HCT116 (cell line): Measurements from ENCODE around the gene TPM2. TPM values are rescaled to one million over a fixed set of nuclear protein-coding genes. Genes with fewer than 3 reads are reported as not detected.

Experiments used
- ATAC-seq: fragments of 200-7000 bp; cut with Tn5 transposase; 2 replicates; pipeline ENCODE4 v1.9.1; 2020; ENCODE audit warnings: mild to moderate bottlenecking, moderate library complexity
- BruUV-seq: library from RNA; stranded (reverse); fragments of 400-500 nt; replicated peaks from 2 replicates; lab custom pipeline; 2021; lab: Mats Ljungman, UMichigan
- CTCF ChIA-PET: fragments of 300-600 bp; sonication (Branson Sonifier 250); formaldehyde crosslinking; loops from one replicate; lab custom pipeline; 2021; ENCODE audit warnings: antibody characterized with exemption; lab: Charles Lee
- POLR2A ChIA-PET: fragments of 300-600, 350-600 bp; sonication (Branson Sonifier 250); formaldehyde crosslinking; loops from one replicate; lab custom pipeline; 2021; ENCODE audit warnings: antibody characterized with exemption; lab: Charles Lee
- RAD21 ChIA-PET, 2 experiments: fragments of 300-600 bp; sonication (Branson Sonifier 250); formaldehyde crosslinking; loops; one replicate each; lab custom pipeline; 2023; ENCODE audit warnings: low total read pairs in 2 of 2; ENCODE audit not compliant: uncharacterized antibody in 2 of 2, unreplicated experiment in 2 of 2, low non-redundant PET in 1 of 2; lab: Charles Lee
- DNase-seq: peaks from one replicate; pipeline ENCODE4 v3.0.0-alpha.2; 2010; ENCODE audit warnings: low read depth, low spot score
- H2AFZ ChIP-seq: fragments of 200-600 bp; shearing (Covaris generic), sonication (generic); 2 replicates; pipeline ENCODE4 v1.6.1; 2017; ENCODE audit warnings: low read depth, mixed run types, mixed read lengths, antibody characterized with exemption, low read length; ENCODE audit not compliant: poor library complexity, severe bottlenecking
- H3K27ac ChIP-seq: 2 replicates; pipeline ENCODE4 v1.5.1; 2012; ENCODE audit warnings: low read depth, low read length
- H3K27me3 ChIP-seq: fragments of 200-600 bp; sonication (generic); 2 replicates; pipeline ENCODE4 v1.6.1; 2016; ENCODE audit warnings: mixed run types, low read length, mixed read lengths; ENCODE audit not compliant: insufficient read depth
- H3K36me3 ChIP-seq, 2 experiments: fragments of 200-500 bp in 1 of 2; fragments of 200-600 bp in 1 of 2; sonication (Bioruptor generic) in 1 of 2; sonication (generic) in 1 of 2; 2 replicates each; pipeline versions ENCODE4 v1.5.1 to v1.6.1; 2014 to 2016; ENCODE audit warnings: low read length in 2 of 2, inconsistent platforms in 1 of 2, mixed read lengths in 1 of 2, mixed run types in 1 of 2; ENCODE audit not compliant: insufficient read depth in 2 of 2, control insufficient read depth in 1 of 2
- H3K4me1 ChIP-seq, 2 experiments: fragments of 200-600 bp in 1 of 2; sonication (generic) in 1 of 2; 2 replicates each; pipeline versions ENCODE4 v1.5.1 to v1.6.1; 2012 to 2017; ENCODE audit warnings: low read length in 2 of 2, inconsistent platforms in 1 of 2, mild to moderate bottlenecking in 1 of 2, mixed read lengths in 1 of 2, mixed run types in 1 of 2, moderate library complexity in 1 of 2; ENCODE audit not compliant: insufficient read depth in 2 of 2, control insufficient read depth in 1 of 2
- H3K4me2 ChIP-seq: fragments of 200-600 bp; sonication (generic); 2 replicates; pipeline ENCODE4 v1.6.1; 2017; ENCODE audit warnings: mixed run types, low read length, mixed read lengths
- H3K4me3 ChIP-seq, 2 experiments: fragments of 200-600 bp in 1 of 2; sonication (generic) in 1 of 2; replicated peaks in 1 of 2; 2 replicates each; pipeline ENCODE4 v1.5.1; 2011 to 2016; ENCODE audit warnings: low read length in 2 of 2, control low read depth in 1 of 2, low read depth in 1 of 2, mild to moderate bottlenecking in 1 of 2, mixed read lengths in 1 of 2, mixed run types in 1 of 2
- H3K79me2 ChIP-seq: fragments of 200-600 bp; sonication (generic); 2 replicates; pipeline ENCODE4 v1.6.1; 2017; ENCODE audit warnings: mild to moderate bottlenecking, mixed run types, low read length, moderate library complexity, mixed read lengths; ENCODE audit not compliant: insufficient read depth
- H3K9ac ChIP-seq: fragments of 200-600 bp; sonication (generic); 2 replicates; pipeline ENCODE4 v1.6.1; 2016; ENCODE audit warnings: low read length, mixed read lengths
- H3K9me2 ChIP-seq: fragments of 200-600 bp; sonication (generic), shearing (Covaris generic); 2 replicates; pipeline ENCODE4 v1.6.1; 2017; ENCODE audit warnings: mixed run types, mild to moderate bottlenecking, moderate library complexity; ENCODE audit not compliant: insufficient read depth
- H3K9me3 ChIP-seq, 2 experiments: fragments of 200-500 bp in 1 of 2; fragments of 200-600 bp in 1 of 2; sonication (Bioruptor generic) in 1 of 2; sonication (generic) in 1 of 2; 2 replicates each; pipeline ENCODE4 v1.6.1; 2014 to 2017; ENCODE audit warnings: low read length in 2 of 2, mixed read lengths in 2 of 2, inconsistent platforms in 1 of 2, low read depth in 1 of 2, mild to moderate bottlenecking in 1 of 2, mixed run types in 1 of 2, moderate library complexity in 1 of 2; ENCODE audit not compliant: control insufficient read depth in 1 of 2, insufficient read depth in 1 of 2
- H4K20me1 ChIP-seq: fragments of 200-600 bp; sonication (generic), shearing (Covaris generic); 2 replicates; pipeline ENCODE4 v1.6.1; 2017; ENCODE audit warnings: mixed run types, mild to moderate bottlenecking, moderate library complexity; ENCODE audit not compliant: insufficient read depth
- CEBPB ChIP-seq: IDR thresholded peaks from 2 replicates; pipeline ENCODE4 v1.6.1; 2012; ENCODE audit warnings: low read depth
- ELF1 ChIP-seq: IDR thresholded peaks from 2 replicates; pipeline ENCODE4 v1.6.1; 2012; ENCODE audit warnings: low read depth, borderline replicate concordance
- EZH2 ChIP-seq: fragments of 200-600 bp; sonication (generic); IDR thresholded peaks from 2 replicates; pipeline ENCODE4 v1.6.1; 2017; ENCODE audit warnings: antibody characterized with exemption, mixed run types
- JUND ChIP-seq: IDR thresholded peaks from 2 replicates; pipeline ENCODE4 v1.6.1; 2012
- POLR2A ChIP-seq: IDR thresholded peaks from 2 replicates; pipeline ENCODE4 v1.7.0; 2011; ENCODE audit warnings: borderline replicate concordance; ENCODE audit not compliant: insufficient read depth, insufficient read length; ENCODE audit errors: extremely low read depth
- POLR2AphosphoS5 ChIP-seq: IDR thresholded peaks from 2 replicates; pipeline ENCODE4 v1.6.1; 2011; ENCODE audit warnings: mild to moderate bottlenecking, low read depth, low read length, moderate library complexity
- RAD21 ChIP-seq: IDR thresholded peaks from 2 replicates; pipeline ENCODE4 v1.6.1; 2012; ENCODE audit warnings: low read depth, mild to moderate bottlenecking
- SRF ChIP-seq: IDR thresholded peaks from 2 replicates; pipeline ENCODE4 v1.6.1; 2012; ENCODE audit warnings: low read depth
- TCF7L2 ChIP-seq: IDR thresholded peaks from 2 replicates; pipeline ENCODE4 v1.7.0; 2011; ENCODE audit warnings: borderline replicate concordance, inconsistent platforms; ENCODE audit not compliant: insufficient read depth, insufficient read length; ENCODE audit errors: extremely low read depth
- YY1 ChIP-seq: IDR thresholded peaks from 2 replicates; pipeline ENCODE4 v1.6.1; 2011; ENCODE audit warnings: low read length, low read depth, moderate library complexity, mild to moderate bottlenecking; ENCODE audit not compliant: insufficient replicate concordance; ENCODE audit errors: extremely low read depth
- ZFX ChIP-seq: fragments of 450-650 bp; IDR thresholded peaks from 2 replicates; pipeline ENCODE4 v1.6.1; 2017
- ZNF274 ChIP-seq: fragments of 200-500 bp; sonication (Bioruptor generic); IDR thresholded peaks from 2 replicates; pipeline ENCODE4 v1.6.1; 2014; ENCODE audit warnings: mild to moderate bottlenecking, low read depth, low read length, inconsistent platforms
- intact Hi-C: fragments of 100-400 bp; cut with micrococcal nuclease; formaldehyde crosslinking; loops from 2 replicates; pipeline ENCODE4 v1.10.0; 2022
- total RNA-seq: library from RNA; stranded (reverse); gene quantifications from one replicate; pipeline ENCODE4 v1.2.1, GENCODE V29; 2021; ENCODE audit not compliant: unreplicated experiment
- TF ChIP-seq, protein P1 (sequence below): IDR thresholded peaks from 2 replicates; pipeline ENCODE4 v1.6.1; 2011; ENCODE audit warnings: mild to moderate bottlenecking, low read length, moderate library complexity; ENCODE audit not compliant: insufficient replicate concordance; ENCODE audit errors: extremely low read depth
- TF ChIP-seq, protein P2 (sequence below): IDR thresholded peaks from 2 replicates; pipeline ENCODE4 v1.6.1; 2012
- TF ChIP-seq, protein P3 (sequence below), 3 experiments: fragments of 200-600 bp in 1 of 3; sonication (generic) in 1 of 3; IDR thresholded peaks in 2 of 3; conservative IDR thresholded peaks in 1 of 3; 2 replicates each; pipeline ENCODE4 v1.5.1; 2012 to 2017; ENCODE audit warnings: low read depth in 2 of 3, low read length in 2 of 3, antibody characterized with exemption in 1 of 3, borderline replicate concordance in 1 of 3, control low read depth in 1 of 3, mild to moderate bottlenecking in 1 of 3, mixed read lengths in 1 of 3, mixed run types in 1 of 3, moderate library complexity in 1 of 3; ENCODE audit not compliant: insufficient read depth in 1 of 3
- TF ChIP-seq, protein P4 (sequence below): IDR thresholded peaks from 2 replicates; pipeline ENCODE4 v1.6.1; 2012

Gene TPM2
- total RNA-seq, 1 experiment from 2014 or later, result 278 TPM

DNA sequence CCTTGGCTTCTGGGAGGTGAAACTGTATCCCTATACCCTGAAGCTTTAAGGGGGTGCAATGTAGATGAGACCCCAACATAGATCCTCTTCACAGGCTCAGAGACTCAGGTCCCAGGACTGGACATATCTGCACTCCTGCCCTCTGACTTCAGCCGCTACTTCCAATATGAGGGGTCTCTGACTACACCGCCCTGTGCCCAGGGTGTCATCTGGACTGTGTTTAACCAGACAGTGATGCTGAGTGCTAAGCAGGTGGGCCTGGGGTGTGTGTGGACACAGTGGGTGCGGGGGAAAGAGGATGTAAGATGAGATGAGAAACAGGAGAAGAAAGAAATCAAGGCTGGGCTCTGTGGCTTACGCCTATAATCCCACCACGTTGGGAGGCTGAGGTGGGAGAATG lies 10.6 kb downstream of the TPM2 start:
- TF ChIP-seq TCF7L2, result no peak
- no peak for TF ChIP-seq RAD21
- no peak for TF ChIP-seq JUND
- no peak for TF ChIP-seq CEBPB
- TF ChIP-seq, protein P1, sequence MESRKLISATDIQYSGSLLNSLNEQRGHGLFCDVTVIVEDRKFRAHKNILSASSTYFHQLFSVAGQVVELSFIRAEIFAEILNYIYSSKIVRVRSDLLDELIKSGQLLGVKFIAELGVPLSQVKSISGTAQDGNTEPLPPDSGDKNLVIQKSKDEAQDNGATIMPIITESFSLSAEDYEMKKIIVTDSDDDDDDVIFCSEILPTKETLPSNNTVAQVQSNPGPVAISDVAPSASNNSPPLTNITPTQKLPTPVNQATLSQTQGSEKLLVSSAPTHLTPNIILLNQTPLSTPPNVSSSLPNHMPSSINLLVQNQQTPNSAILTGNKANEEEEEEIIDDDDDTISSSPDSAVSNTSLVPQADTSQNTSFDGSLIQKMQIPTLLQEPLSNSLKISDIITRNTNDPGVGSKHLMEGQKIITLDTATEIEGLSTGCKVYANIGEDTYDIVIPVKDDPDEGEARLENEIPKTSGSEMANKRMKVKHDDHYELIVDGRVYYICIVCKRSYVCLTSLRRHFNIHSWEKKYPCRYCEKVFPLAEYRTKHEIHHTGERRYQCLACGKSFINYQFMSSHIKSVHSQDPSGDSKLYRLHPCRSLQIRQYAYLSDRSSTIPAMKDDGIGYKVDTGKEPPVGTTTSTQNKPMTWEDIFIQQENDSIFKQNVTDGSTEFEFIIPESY, result no peak
- TF ChIP-seq, protein P2, sequence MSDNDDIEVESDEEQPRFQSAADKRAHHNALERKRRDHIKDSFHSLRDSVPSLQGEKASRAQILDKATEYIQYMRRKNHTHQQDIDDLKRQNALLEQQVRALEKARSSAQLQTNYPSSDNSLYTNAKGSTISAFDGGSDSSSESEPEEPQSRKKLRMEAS, result no peak
- TF ChIP-seq, protein P3, sequence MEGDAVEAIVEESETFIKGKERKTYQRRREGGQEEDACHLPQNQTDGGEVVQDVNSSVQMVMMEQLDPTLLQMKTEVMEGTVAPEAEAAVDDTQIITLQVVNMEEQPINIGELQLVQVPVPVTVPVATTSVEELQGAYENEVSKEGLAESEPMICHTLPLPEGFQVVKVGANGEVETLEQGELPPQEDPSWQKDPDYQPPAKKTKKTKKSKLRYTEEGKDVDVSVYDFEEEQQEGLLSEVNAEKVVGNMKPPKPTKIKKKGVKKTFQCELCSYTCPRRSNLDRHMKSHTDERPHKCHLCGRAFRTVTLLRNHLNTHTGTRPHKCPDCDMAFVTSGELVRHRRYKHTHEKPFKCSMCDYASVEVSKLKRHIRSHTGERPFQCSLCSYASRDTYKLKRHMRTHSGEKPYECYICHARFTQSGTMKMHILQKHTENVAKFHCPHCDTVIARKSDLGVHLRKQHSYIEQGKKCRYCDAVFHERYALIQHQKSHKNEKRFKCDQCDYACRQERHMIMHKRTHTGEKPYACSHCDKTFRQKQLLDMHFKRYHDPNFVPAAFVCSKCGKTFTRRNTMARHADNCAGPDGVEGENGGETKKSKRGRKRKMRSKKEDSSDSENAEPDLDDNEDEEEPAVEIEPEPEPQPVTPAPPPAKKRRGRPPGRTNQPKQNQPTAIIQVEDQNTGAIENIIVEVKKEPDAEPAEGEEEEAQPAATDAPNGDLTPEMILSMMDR (IDR thresholded peaks at IDR 0.05 in 2 of 3, conservative IDR thresholded peaks at IDR 0.05 in 1 of 3; ENCODE audit: borderline replicate concordance in 1 of 3, insufficient read depth in 1 of 3, low read depth in 2 of 3, low read length in 2 of 3), result no peak
- TF ChIP-seq ZNF274, result no peak
- no peak for TF ChIP-seq EZH2
- TF ChIP-seq ZFX, result no peak
- TF ChIP-seq ELF1, result no peak
- TF ChIP-seq, protein P4, sequence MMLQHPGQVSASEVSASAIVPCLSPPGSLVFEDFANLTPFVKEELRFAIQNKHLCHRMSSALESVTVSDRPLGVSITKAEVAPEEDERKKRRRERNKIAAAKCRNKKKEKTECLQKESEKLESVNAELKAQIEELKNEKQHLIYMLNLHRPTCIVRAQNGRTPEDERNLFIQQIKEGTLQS, result no peak
- no peak for TF ChIP-seq SRF
- no peak for TF ChIP-seq YY1
- no peak for TF ChIP-seq POLR2AphosphoS5
- no peak for TF ChIP-seq POLR2A

More for the DNA sequence above, 10.6 kb downstream of the TPM2 start:
- intact Hi-C loops, result no loop called here
- ChIA-PET RAD21 (interaction anchor here in 1 of 2 experiments (0.6 kb wide), 1 partner anchor 51 kb away, joined by 3 read pairs; no protein-coding TSS in a partner anchor), CTCF (interaction anchor here (1.4 kb wide), 1 partner anchor 17 kb away, joined by 4 read pairs; no protein-coding TSS in a partner anchor), POLR2A (interaction anchor here (2.3 kb wide), 1 partner anchor 10 kb away, joined by 15 read pairs; the partner anchor contains the start of gene TPM2)
- no peak overlapping the region for H3K4me2 ChIP-seq
- no peak for ATAC-seq
- no peaks in the 10 kb centered on the region for H3K4me1 ChIP-seq
- H3K9ac ChIP-seq, result no peak overlapping the region
- H2AFZ ChIP-seq, result no peak overlapping the region
- H3K9me2 ChIP-seq, result no peaks in the 10 kb centered on the region
- BruUV-seq, result no TSS peak
- no peak overlapping the region for H3K4me3 ChIP-seq
- H3K79me2 ChIP-seq, result no peaks in the 10 kb centered on the region
- no peaks in the 10 kb centered on the region for H3K27me3 ChIP-seq
- H3K9me3 ChIP-seq, result no peaks in the 10 kb centered on the region
- peaks cover 16 to 22% of the 10 kb centered on the region in 2 experiments; a peak in 3 of 4 replicates for H3K36me3 ChIP-seq
- H3K27ac ChIP-seq, result no peak overlapping the region
- no peak for DNase-seq
- no peaks in the 10 kb centered on the region for H4K20me1 ChIP-seq
